Osteoblast (primary cell): Measurements from ENCODE around the gene HNRNPL. TPM values are rescaled to one million over a fixed set of nuclear protein-coding genes. Genes with fewer than 3 reads are reported as not detected.
A peak's percentile ranks its signal among the peaks of the same experiment; 100 is the strongest.

ENCODE experiments used
- DNase-seq: peaks from one replicate; pipeline ENCODE4 v3.0.0; 2011; ENCODE audit warnings: low spot score, mixed read lengths; ENCODE audit not compliant: insufficient read length; ENCODE audit errors: missing footprints
- H2AFZ ChIP-seq: 2 replicates; pipeline ENCODE4 v1.6.0; 2011; ENCODE audit warnings: mild to moderate bottlenecking, low read length
- H3K27ac ChIP-seq: 2 replicates; pipeline ENCODE4 v1.5.1; 2011; ENCODE audit warnings: mild to moderate bottlenecking, low read depth, low read length, moderate library complexity
- H3K27me3 ChIP-seq: 2 replicates; pipeline ENCODE4 v1.6.0; 2012; ENCODE audit warnings: mild to moderate bottlenecking, control low read depth, inconsistent platforms, low read length, moderate library complexity; ENCODE audit not compliant: insufficient read depth
- H3K36me3 ChIP-seq: 2 replicates; pipeline ENCODE4 v1.5.1; 2011; ENCODE audit warnings: mild to moderate bottlenecking, low read length, control low read depth, moderate library complexity; ENCODE audit not compliant: insufficient read depth
- H3K4me1 ChIP-seq: 2 replicates; pipeline ENCODE4 v1.5.1; 2011; ENCODE audit warnings: mild to moderate bottlenecking, low read length, control low read depth, moderate library complexity; ENCODE audit not compliant: insufficient read depth
- H3K4me2 ChIP-seq: 2 replicates; pipeline ENCODE4 v1.6.0; 2011; ENCODE audit warnings: mild to moderate bottlenecking, low read length; ENCODE audit not compliant: insufficient read depth
- H3K4me3 ChIP-seq: fragments of 200-600 bp; sonication (generic); 3 replicates; pipeline ENCODE4 v1.5.1; 2012; ENCODE audit warnings: mild to moderate bottlenecking, low read length, inconsistent platforms; ENCODE audit not compliant: insufficient read depth
- H3K79me2 ChIP-seq: 2 replicates; pipeline ENCODE4 v1.6.0; 2012; ENCODE audit warnings: mild to moderate bottlenecking, low read length, control low read depth, inconsistent platforms; ENCODE audit not compliant: insufficient read depth
- H3K9me3 ChIP-seq: 2 replicates; pipeline ENCODE4 v1.5.1; 2011; ENCODE audit warnings: low read depth, low read length, control low read depth
- H4K20me1 ChIP-seq: 2 replicates; pipeline ENCODE4 v1.6.0; 2012; ENCODE audit warnings: mild to moderate bottlenecking, low read length, control low read depth; ENCODE audit not compliant: insufficient read depth
- CTCF ChIP-seq: IDR thresholded peaks from 2 replicates; pipeline ENCODE4 v1.5.1; 2011; ENCODE audit warnings: mild to moderate bottlenecking, low read depth, low read length, moderate library complexity; ENCODE audit errors: extremely low read depth
- total RNA-seq: library from RNA; depleted of rRNA; stranded (reverse); fragments of >200 nt; gene quantifications from 2 replicates; pipeline ENCODE4 v1.2.3, GENCODE V29; 2012

Gene HNRNPL
- total RNA-seq, 1 donor = 188 TPM

- Histone ChIP-seq H4K20me1 (no peaks in the 10 kb centered on the region), H3K4me2 (no peak overlapping the region), H3K4me1 (no peaks in the 10 kb centered on the region), H3K27ac (no peak overlapping the region), H3K9me3 (no peaks in the 10 kb centered on the region), H3K27me3 (no peaks in the 10 kb centered on the region), H3K4me3 (no peak overlapping the region), H3K79me2 (no peaks in the 10 kb centered on the region), H3K36me3 (no peaks in the 10 kb centered on the region), H2AFZ (no peak overlapping the region)
- DNase-seq = no peak
- TF ChIP-seq CTCF = no peak
Observed at GRCh38 chr19:38806371-38806770, 43.4 kb downstream of the HNRNPL start.

- DNase-seq = peak; percentile 79
- H3K36me3 ChIP-seq = no peaks in the 10 kb centered on the region
- H3K79me2 ChIP-seq = no peaks in the 10 kb centered on the region
- TF ChIP-seq CTCF = no peak
- no peak overlapping the region for H3K4me3 ChIP-seq
- no peaks in the 10 kb centered on the region for H4K20me1 ChIP-seq
- no peaks in the 10 kb centered on the region for H3K27me3 ChIP-seq
- no peak overlapping the region for H3K27ac ChIP-seq
- H3K9me3 ChIP-seq = no peaks in the 10 kb centered on the region
- no peak overlapping the region for H3K4me2 ChIP-seq
- H3K4me1 ChIP-seq = no peaks in the 10 kb centered on the region
- peak overlapping the region; percentile 15 for H2AFZ ChIP-seq
Observed at GRCh38 chr19:38805180-38805579, 44.6 kb downstream of the HNRNPL start.

GRCh38 chr19:38803543-38803942 lies 46.2 kb downstream of the HNRNPL start:
- Histone ChIP-seq H3K9me3 (no peaks in the 10 kb centered on the region), H3K4me2 (no peak overlapping the region), H3K36me3 (no peaks in the 10 kb centered on the region), H4K20me1 (no peaks in the 10 kb centered on the region), H3K79me2 (no peaks in the 10 kb centered on the region), H3K4me3 (no peak overlapping the region), H3K27ac (no peak overlapping the region), H2AFZ (no peak overlapping the region), H3K27me3 (no peaks in the 10 kb centered on the region), H3K4me1 (no peaks in the 10 kb centered on the region)
- TF ChIP-seq CTCF = no peak
- peak; percentile 71 for DNase-seq

GRCh38 chr19:38801359-38802095 lies 48.3 kb downstream of the HNRNPL start:
- no peak overlapping the region for H2AFZ ChIP-seq
- H3K79me2 ChIP-seq = no peaks in the 10 kb centered on the region
- peak; percentile 62 for DNase-seq
- no peak for TF ChIP-seq CTCF
- no peaks in the 10 kb centered on the region for H3K4me1 ChIP-seq
- H3K27me3 ChIP-seq = no peaks in the 10 kb centered on the region
- H3K27ac ChIP-seq = no peak overlapping the region
- no peak overlapping the region for H3K4me2 ChIP-seq
- H3K9me3 ChIP-seq = no peaks in the 10 kb centered on the region
- H3K36me3 ChIP-seq = no peaks in the 10 kb centered on the region
- no peak overlapping the region for H3K4me3 ChIP-seq
- H4K20me1 ChIP-seq = no peaks in the 10 kb centered on the region
